Spinal cord (tissue), 10 donors: ENCODE measurements around the gene RNF130. TPM values are rescaled to one million over a fixed set of nuclear protein-coding genes. Genes with fewer than 3 reads are reported as not detected.

ENCODE experiments used
- DNase-seq, 6 donors: peaks; one replicate each; pipeline versions ENCODE4 v3.0.0 to v3.0.0-alpha.2; 2013 to 2015; ENCODE audit warnings: low spot score in 6 of 6, low read depth in 4 of 6
- H3K27ac ChIP-seq: one replicate; pipeline ENCODE4 v1.5.1; 2013; ENCODE audit warnings: low read depth, low read length, control low read depth
- H3K27me3 ChIP-seq: one replicate; pipeline ENCODE4 v1.6.1; 2013; ENCODE audit warnings: low read length; ENCODE audit not compliant: control insufficient read depth, insufficient read depth
- H3K36me3 ChIP-seq: one replicate; pipeline ENCODE4 v1.6.1; 2013; ENCODE audit warnings: low read length; ENCODE audit not compliant: control insufficient read depth, insufficient read depth
- H3K4me1 ChIP-seq: one replicate; pipeline ENCODE4 v1.6.1; 2013; ENCODE audit warnings: low read length; ENCODE audit not compliant: control insufficient read depth, insufficient read depth
- H3K4me3 ChIP-seq: one replicate; pipeline ENCODE4 v1.5.1; 2013; ENCODE audit warnings: low read depth, low read length, control low read depth
- H3K9me3 ChIP-seq: one replicate; pipeline ENCODE4 v1.6.1; 2013; ENCODE audit warnings: low read length; ENCODE audit not compliant: control insufficient read depth, insufficient read depth
- WGBS: methylation state at CpG from one replicate; pipeline ENCODE4 v1.1.5; 2013; ENCODE audit warnings: missing lambda C conversion rate; ENCODE audit not compliant: insufficient coverage; 5-methylcytosine and 5-hydroxymethylcytosine counted together
- polyA plus RNA-seq, 2 donors: library from polyadenylated mRNA; unstranded; fragments of 120-200 nt; gene quantifications; one replicate each; pipeline ENCODE4 v1.2.1, GENCODE V29; 2013; ENCODE audit not compliant: insufficient read length in 2 of 2
- small RNA-seq: library from RNA; depleted of rRNA; stranded (forward); fragments of <200 nt; gene quantifications from one replicate; pipeline ENCODE3, GENCODE V24; 2014; ENCODE audit warnings: low replicate concordance
- total RNA-seq, 2 donors: library from RNA; depleted of rRNA in 1 of 2; stranded (reverse); fragments of 120-200 nt in 1 of 2; fragments of >200 nt in 1 of 2; gene quantifications; one replicate each; pipeline versions ENCODE4 v1.2.3 to v1.2.4, GENCODE V29; 2013 to 2014
- donor health status: healthy.

RNF130 gene
- total and polyA plus RNA-seq, 4 donors = 66.5 to 102 (median 90.3) TPM

DNA sequence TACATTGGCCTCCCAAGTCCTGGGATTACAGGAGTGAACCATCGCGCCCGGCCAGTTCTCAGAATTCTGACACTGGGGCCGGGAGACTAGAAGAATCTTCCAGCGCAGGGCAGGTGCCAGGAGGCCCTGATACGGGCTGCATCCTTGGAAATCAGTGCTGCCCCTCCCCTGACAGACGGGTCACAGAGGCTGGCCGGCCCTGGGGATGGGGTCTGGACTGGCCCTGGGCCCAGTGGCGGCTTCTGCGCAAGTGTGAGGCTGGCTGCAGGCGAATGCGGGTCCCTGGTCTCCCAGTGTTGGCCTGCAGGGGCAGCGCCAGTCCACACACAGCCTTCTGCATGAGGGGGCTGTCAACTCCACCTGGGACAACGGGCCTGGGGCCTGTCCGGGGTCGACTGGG is 163.0 kb downstream of the RNF130 start:
- no peak overlapping the region for H3K27ac ChIP-seq
- no peaks in the 10 kb centered on the region for H3K27me3 ChIP-seq
- WGBS = 74% methylated on average over 16 of the region's 16 CpGs
- no peaks in the 10 kb centered on the region for H3K9me3 ChIP-seq
- DNase-seq = peak in 1 of 6 donors; percentile 9
- peaks cover 23% of the 10 kb centered on the region for H3K4me1 ChIP-seq
- peaks cover 32% of the 10 kb centered on the region for H3K36me3 ChIP-seq
- no peak overlapping the region for H3K4me3 ChIP-seq

DNA sequence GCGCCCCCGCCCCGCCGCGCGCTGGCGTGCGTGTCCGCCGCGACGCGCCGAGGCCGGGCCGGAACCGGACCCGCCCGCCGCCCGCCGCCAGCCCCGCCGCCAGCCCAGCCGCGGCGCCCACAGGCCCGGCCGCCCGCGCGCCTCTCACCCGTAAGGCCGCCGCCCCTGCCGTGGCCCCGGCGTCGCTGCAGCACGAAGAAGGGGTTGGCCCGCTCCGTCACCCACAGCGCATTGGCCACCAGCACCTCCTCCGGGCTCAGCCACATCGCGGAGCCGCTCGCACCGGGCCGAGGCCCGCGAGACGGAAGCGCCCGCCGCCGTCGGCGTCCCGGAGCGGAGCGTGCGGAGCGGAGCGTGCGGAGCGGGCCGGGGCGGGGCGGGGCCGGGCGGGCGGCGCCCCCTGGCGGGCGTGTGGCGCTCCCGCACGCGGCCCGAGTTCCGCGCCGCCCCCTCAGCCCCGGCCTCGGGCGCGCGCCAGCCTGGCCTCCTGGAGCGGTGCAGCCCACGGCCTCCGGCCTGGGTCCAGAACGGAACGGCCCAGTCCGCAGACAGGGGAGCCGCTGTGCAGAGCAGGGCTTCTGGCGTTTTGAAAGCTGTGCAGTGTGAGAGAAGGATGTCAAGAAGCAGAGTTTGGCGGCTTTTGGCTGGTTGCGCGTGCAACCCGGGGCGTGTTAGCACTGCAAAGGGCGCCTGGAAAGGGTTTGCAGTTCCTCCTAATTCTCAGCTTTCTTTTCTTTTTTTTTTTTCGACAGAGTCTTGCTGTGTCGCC is 163.8 kb downstream of the RNF130 start, which contains the start of gene TBC1D9B:
TSS of gene TBC1D9B (minus strand) at position 342 of the 769 bp plus-strand sequence. CDS start at position 266, 76 bp downstream.
- Histone ChIP-seq H3K27me3 (no peaks in the 10 kb centered on the region), H3K36me3 (peaks cover 32% of the 10 kb centered on the region), H3K4me1 (peaks cover 23% of the 10 kb centered on the region), H3K27ac (peak within 1 kb of the TSS; percentile 69), H3K9me3 (no peaks in the 10 kb centered on the region), H3K4me3 (peak within 1 kb of the TSS; percentile 59)
- WGBS = under 1% methylated on average over 100 of the region's 105 CpGs
- DNase-seq = peak; percentile 33 to 91 (median 62)

DNA sequence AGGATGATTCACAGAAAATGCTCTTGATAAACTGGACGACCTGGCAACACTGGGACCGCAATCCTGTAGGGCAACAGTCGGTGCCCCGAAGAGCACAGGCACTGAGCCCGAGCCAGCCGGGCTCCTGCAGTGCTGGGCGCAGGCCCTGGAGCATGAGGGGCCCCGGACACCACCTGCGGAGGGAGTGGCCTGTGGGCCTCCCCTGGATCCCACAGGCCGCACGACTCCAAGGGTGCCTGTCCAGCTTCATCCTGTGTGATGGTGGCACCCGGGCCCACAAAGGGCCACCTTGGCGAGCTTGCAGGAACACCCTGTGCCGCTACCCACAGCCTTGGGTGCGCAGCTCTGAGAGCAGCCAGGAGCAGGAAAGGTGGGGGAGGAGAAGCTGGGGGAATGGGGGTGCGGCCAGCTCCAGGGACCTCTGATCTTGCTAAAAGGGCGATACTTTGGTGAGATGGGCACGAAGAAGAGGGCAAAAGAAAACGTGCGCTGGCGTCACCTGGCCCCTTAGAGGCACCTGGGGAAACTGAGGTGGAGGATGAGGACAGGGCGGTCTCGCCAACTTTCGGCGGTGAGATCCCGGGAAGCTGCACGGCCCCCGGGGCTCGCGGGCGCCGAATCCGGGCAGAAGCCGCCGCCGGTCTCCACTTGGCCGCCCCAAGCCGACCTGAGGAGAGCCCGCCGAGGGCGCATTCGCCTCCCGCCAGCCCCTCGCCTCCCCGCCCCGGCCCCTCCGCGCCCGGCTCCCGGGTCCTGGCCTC is 164.6 kb downstream of the RNF130 start:
- DNase-seq = peak in 3 of 6 donors; percentile 5 to 43 (median 15)
- no peaks in the 10 kb centered on the region for H3K9me3 ChIP-seq
- peak overlapping the region; percentile 47 for H3K27ac ChIP-seq
- H3K4me3 ChIP-seq = peak overlapping the region; percentile 59
- H3K4me1 ChIP-seq = peaks cover 23% of the 10 kb centered on the region
- no peaks in the 10 kb centered on the region for H3K27me3 ChIP-seq
- H3K36me3 ChIP-seq = peaks cover 36% of the 10 kb centered on the region
- 11% methylated on average over 50 of the region's 50 CpGs for WGBS

DNA sequence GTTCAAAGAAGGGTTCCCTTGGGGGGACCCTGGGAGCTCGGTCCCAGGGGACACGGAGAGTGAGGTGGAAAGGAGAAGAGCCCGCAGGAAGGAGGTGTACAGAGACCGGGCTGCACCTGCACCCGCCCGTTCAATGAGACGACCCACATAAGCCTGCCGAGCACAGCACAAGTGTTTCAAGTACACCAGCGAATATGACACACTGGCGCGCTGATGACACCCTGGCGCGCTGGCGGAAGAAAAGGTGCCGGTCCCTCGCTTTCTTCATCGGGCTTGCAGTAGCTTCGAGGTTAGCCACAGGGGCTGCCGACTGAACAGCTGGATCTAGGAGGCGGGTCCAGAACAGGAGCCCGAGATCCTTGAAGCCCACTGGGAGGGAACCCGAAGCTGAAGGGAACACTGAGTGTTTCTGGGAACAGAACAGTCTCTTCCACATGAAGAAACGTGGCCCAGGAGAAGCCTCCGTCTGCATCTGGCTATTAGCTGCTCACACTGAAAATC is 165.2 kb downstream of the RNF130 start:
- 83% methylated on average over 24 of the region's 24 CpGs for WGBS
- Histone ChIP-seq H3K9me3 (no peaks in the 10 kb centered on the region), H3K27me3 (no peaks in the 10 kb centered on the region), H3K36me3 (peaks cover 41% of the 10 kb centered on the region), H3K4me1 (peaks cover 23% of the 10 kb centered on the region), H3K27ac (no peak overlapping the region), H3K4me3 (peak overlapping the region; percentile 59)
- no peak for DNase-seq

DNA sequence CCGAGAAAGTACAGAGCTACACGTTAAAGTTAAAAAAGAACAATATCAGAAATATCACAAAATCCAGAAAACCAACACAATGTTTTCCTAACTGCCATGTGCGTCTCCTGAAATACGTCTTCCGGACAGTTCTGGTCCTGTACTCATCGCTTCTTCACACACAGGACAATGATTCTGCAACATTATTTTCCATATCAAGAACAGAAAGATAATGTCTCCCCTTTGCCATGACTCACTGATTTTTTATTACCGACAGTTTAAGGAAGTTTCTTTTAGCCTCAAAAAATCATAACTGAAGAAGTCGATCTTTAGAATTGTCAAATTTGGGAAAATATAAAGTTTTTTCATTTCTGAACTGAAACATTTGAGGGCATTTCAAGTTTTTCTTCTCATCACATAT is 166.4 kb downstream of the RNF130 start:
- Histone ChIP-seq H3K27me3 (no peaks in the 10 kb centered on the region), H3K4me1 (peaks cover 23% of the 10 kb centered on the region), H3K9me3 (no peaks in the 10 kb centered on the region), H3K27ac (no peak overlapping the region), H3K36me3 (peaks cover 52% of the 10 kb centered on the region), H3K4me3 (no peak overlapping the region)
- 92% methylated on average over 5 of the region's 8 CpGs for WGBS
- DNase-seq = no peak

Small RNA genes lying within 50 kb of the gene (small RNA-seq; reads per million reads assigned to genes)
- gene MIR340 = 853 reads per million, percentile 99 among the genes with 10 or more reads in this experiment

Other genes with a start within 250 kb of the RNF130 start
- 10 to 100 TPM; 26.3 to 49.4 TPM for gene MRNIP, start 212.9 kb downstream of the RNF130 start, total RNA-seq
- gene MRNIP, start 212.9 kb downstream of the RNF130 start, polyA plus RNA-seq = 10 to 100 TPM; 35.2 to 53.9 TPM
- 10 to 100 TPM; 46.0 to 47.1 TPM for gene TBC1D9B, start 163.9 kb downstream of the RNF130 start, total RNA-seq
- 100 to 1,000 TPM; 103 to 124 TPM for gene TBC1D9B, start 163.9 kb downstream of the RNF130 start, polyA plus RNA-seq
- 1 to 10 TPM; 4.4 to 5.0 TPM for gene RASGEF1C, start 137.5 kb upstream of the RNF130 start, total RNA-seq
- 1 to 10 TPM; 9.4 to 9.7 TPM for gene RASGEF1C, start 137.5 kb upstream of the RNF130 start, polyA plus RNA-seq
- gene MAPK9, start 220.3 kb upstream of the RNF130 start, total RNA-seq = 10 to 100 TPM; 32.6 to 91.4 TPM
- 10 to 100 TPM; 85.4 to 97.6 TPM for gene MAPK9, start 220.3 kb upstream of the RNF130 start, polyA plus RNA-seq